Right ventricle myocardium inferior (tissue), 1 donor: ENCODE results near the gene CNR2. TPM values are rescaled to one million over a fixed set of nuclear protein-coding genes. Genes with fewer than 3 reads are reported as not detected.

Experiments used
- microRNA-seq: library from miRNA; unstranded; fragments of <30 nt; microRNA quantifications from one replicate; pipeline ENCODE4 v1.2.0, GENCODE V29; 2020
- total RNA-seq: library from RNA; stranded (reverse); fragmentation: NEBNext Ultra II Directional; extraction: Animal tissue kit (Norgen Biotek cat#: 25700); gene quantifications from one replicate; pipeline ENCODE4 v1.2.1, GENCODE V29; 2021
- donor health status: DM: no; HTN: yes; CAD: no; lungs with severe emphysema.

Gene CNR2
- total RNA-seq, 1 donor from 2014 or later: not detected

Small RNA genes lying within 50 kb of the gene (microRNA-seq; reads per million reads assigned to microRNA genes)
- not detected for gene MIR378F

Other genes starting within 250 kb of the CNR2 start
- gene RPL11, start 221.6 kb downstream of the CNR2 start, total RNA-seq: 681 TPM
- gene ELOA, start 169.9 kb downstream of the CNR2 start, total RNA-seq: 37.7 TPM
- gene PITHD1, start 134.9 kb downstream of the CNR2 start, total RNA-seq: 42.7 TPM
- 32.1 TPM for gene LYPLA2, start 122.2 kb downstream of the CNR2 start, total RNA-seq
- 7.8 TPM for gene GALE, start 112.6 kb downstream of the CNR2 start, total RNA-seq
- 32.8 TPM for gene HMGCL, start 87.9 kb downstream of the CNR2 start, total RNA-seq
- gene FUCA1, start 45.1 kb downstream of the CNR2 start, total RNA-seq: 12.2 TPM
- 85.8 TPM for gene PNRC2, start 46.5 kb upstream of the CNR2 start, total RNA-seq
- gene SRSF10, start 67.0 kb upstream of the CNR2 start, total RNA-seq: 51.9 TPM
- gene MYOM3, start 198.8 kb upstream of the CNR2 start, total RNA-seq: 403 TPM
- gene IL22RA1, start 229.8 kb upstream of the CNR2 start, total RNA-seq: 0.24 TPM